Right kidney (tissue), 1 donor: ENCODE measurements around the gene LIF.
"Not testable (repeated sequence)": the region's sequence is repeated elsewhere in the genome, so short reads cannot be mapped to it uniquely, and the experiment has no call there.

Experiments
- DNase-seq: peaks from one replicate; pipeline ENCODE4 v3.0.0-alpha.2; 2016

Gene LIF

GRCh38 chr22:30205281-30206115 lies 41.1 kb downstream of the LIF start:
- DNase-seq = no peak

GRCh38 chr22:30204742-30205111 lies 41.8 kb downstream of the LIF start:
- DNase-seq = no peak

- DNase-seq = no peak
Measured at GRCh38 chr22:30204015-30204741, 42.4 kb downstream of the LIF start.

GRCh38 chr22:30202531-30203006 lies 44.0 kb downstream of the LIF start:
- DNase-seq = peak; percentile 71

- DNase-seq = no peak
Measured at GRCh38 chr22:30201945-30202344, 44.6 kb downstream of the LIF start.

- DNase-seq = not testable (repeated sequence)
Measured at GRCh38 chr22:30200905-30201304, 45.7 kb downstream of the LIF start.

GRCh38 chr22:30198921-30199320 lies 47.6 kb downstream of the LIF start:
- no peak for DNase-seq

GRCh38 chr22:30198152-30198825 lies 48.3 kb downstream of the LIF start:
- no peak for DNase-seq

- no peak for DNase-seq
Measured at GRCh38 chr22:30197389-30197788, 49.2 kb downstream of the LIF start.

GRCh38 chr22:30196880-30197336 lies 49.7 kb downstream of the LIF start:
- DNase-seq = no peak

- peak; percentile 79 for DNase-seq
Measured at GRCh38 chr22:30196141-30196879, 50.2 kb downstream of the LIF start.

GRCh38 chr22:30195245-30196140 lies 51.1 kb downstream of the LIF start:
- DNase-seq = no peak

- DNase-seq = no peak
Measured at GRCh38 chr22:30193031-30193775, 53.4 kb downstream of the LIF start.

- DNase-seq = no peak
Measured at GRCh38 chr22:30192427-30192826, 54.1 kb downstream of the LIF start.

GRCh38 chr22:30191040-30191701 lies 55.4 kb downstream of the LIF start:
- DNase-seq = peak; percentile 2

GRCh38 chr22:30190574-30190973 lies 56.0 kb downstream of the LIF start:
- DNase-seq = no peak
